ENCODE data around the gene DRD4. TPM values are rescaled to one million over a fixed set of nuclear protein-coding genes. Genes with fewer than 3 reads are reported as not detected.

Gene DRD4
- total RNA-seq, 1 donor from 2014 or later, result 1.2 TPM

DNA sequence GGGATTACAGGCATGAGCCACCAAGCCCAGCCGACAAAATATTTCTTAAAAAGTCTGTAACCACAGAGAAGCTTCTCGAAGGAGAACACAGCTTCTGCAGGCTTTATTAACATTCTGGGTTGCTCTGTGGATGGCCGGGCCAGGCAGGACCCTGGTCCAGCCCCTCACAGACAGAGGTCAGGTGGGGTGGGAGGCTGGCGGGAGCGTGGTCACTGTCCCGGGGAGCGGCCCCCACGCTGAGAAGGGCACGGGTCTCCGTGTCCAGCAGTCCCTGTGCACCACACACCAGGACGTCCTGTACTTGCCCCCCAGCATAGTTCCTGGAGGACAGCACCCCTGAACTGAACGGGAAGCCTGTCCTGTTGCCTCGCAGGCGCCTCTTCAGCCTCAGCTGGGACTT is 19.4 kb downstream of the DRD4 start:
- Histone ChIP-seq H3K9me3 (no peaks in the 10 kb centered on the region), H3K4me3 (no peak overlapping the region), H3K27ac (no peak overlapping the region), H3K36me3 (peaks cover 34% of the 10 kb centered on the region), H3K27me3 (no peaks in the 10 kb centered on the region), H3K4me1 (peaks cover 3% of the 10 kb centered on the region)
- intact Hi-C loops (cut with DNase I), result no loop called here
- TF ChIP-seq CTCF (IDR thresholded peaks at IDR 0.05), result no peak
- DNase-seq, result no peak
- ATAC-seq, result no peak

- TF ChIP-seq CTCF (IDR thresholded peaks at IDR 0.05), result no peak
- H3K27me3 ChIP-seq, result no peaks in the 10 kb centered on the region
- DNase-seq (no peak), ATAC-seq (no peak)
- peaks cover 3% of the 10 kb centered on the region for H3K4me1 ChIP-seq
- H3K4me3 ChIP-seq, result no peak overlapping the region
- no peaks in the 10 kb centered on the region for H3K9me3 ChIP-seq
- peaks cover 31% of the 10 kb centered on the region for H3K36me3 ChIP-seq
- no peak overlapping the region for H3K27ac ChIP-seq
- intact Hi-C loops (cut with DNase I), result no loop called here
Observed at GRCh38 chr11:656866-657265, 19.8 kb downstream of the DRD4 start.

DNA sequence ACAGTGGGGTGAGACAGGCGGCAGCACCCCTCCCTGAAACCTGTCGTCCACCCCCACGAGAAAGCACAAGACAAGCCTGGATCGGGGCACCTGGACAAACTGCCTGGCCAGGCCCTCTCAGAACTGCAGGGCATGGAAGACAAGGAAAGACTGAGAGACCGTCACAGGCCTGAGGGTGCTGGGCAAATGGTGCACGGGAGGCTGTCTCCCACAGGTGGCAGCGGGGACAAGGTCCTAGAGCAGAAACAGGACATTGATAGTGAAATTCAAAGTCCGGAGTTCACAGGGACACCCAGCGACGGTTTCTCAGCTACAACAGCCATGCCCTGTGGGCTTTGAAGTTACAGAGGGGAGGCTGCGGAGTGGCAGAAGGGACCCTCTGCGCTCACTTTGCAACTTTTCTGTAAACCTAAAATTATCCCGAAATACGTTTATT is 20.6 kb downstream of the DRD4 start:
- DNase-seq (no peak), ATAC-seq (no peak)
- Histone ChIP-seq H3K4me1 (peaks cover 3% of the 10 kb centered on the region), H3K9me3 (no peaks in the 10 kb centered on the region), H3K27ac (no peak overlapping the region), H3K27me3 (no peaks in the 10 kb centered on the region), H3K4me3 (no peak overlapping the region), H3K36me3 (peaks cover 33% of the 10 kb centered on the region)
- intact Hi-C loops (cut with DNase I), result no loop called here
- TF ChIP-seq CTCF (IDR thresholded peaks at IDR 0.05), result no peak

DNA sequence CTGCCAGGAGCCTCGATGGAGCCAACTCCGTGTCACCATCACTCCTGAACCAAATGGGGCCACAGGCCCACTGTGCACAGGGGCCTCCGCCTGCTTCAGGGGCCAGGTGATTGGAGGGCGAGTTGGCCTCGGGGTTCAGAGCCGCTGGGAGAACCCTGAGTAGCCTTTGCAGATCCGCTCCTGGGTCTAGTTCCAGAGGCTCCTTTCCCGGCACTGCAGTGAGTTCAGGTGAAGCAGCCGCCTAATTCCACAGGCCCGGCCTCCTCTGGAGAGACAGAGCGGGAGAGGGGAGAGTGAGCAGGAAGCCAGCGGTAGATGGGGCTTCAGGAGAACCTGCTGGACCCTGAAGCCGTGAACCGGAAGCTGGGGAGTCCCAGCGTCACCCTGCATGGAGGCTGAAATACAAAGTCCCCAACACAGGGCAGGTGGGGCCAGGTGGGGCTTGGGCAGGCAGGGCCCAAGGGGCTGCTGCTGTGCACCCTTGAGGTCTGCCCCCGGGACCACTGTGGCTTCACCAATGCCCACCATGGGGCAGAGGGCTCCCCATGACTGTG is 22.5 kb downstream of the DRD4 start:
- intact Hi-C loops (cut with DNase I), result loop anchor here (5.0 kb wide), 1 partner anchor 63 kb away; no protein-coding TSS in a partner anchor
- H3K36me3 ChIP-seq, result peaks cover 41% of the 10 kb centered on the region
- ATAC-seq (no peak), DNase-seq (no peak)
- H3K27ac ChIP-seq, result no peak overlapping the region
- H3K4me1 ChIP-seq, result peaks cover 3% of the 10 kb centered on the region
- TF ChIP-seq CTCF (IDR thresholded peaks at IDR 0.05), result no peak
- H3K4me3 ChIP-seq, result no peak overlapping the region
- no peaks in the 10 kb centered on the region for H3K9me3 ChIP-seq
- no peaks in the 10 kb centered on the region for H3K27me3 ChIP-seq

DNA sequence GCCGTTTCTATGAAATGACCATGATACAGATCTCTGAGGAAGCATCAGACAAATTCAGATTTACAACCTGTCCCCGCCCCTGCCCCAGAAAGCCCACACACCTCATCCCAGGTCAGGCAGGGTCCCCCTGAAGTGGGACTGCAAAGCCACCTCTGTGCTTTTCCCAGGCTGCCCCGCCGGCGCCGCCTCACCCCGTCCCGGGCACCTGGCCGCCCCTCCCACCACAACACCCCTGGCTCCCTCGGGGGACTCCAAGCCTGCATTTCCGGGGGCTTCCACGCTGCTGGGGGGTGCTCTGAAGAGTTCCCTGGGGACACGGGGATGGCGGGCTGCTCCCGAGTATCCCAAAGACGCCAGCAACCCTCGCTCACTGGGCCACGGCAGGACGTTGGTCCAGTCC is 23.2 kb downstream of the DRD4 start:
- DNase-seq (no peak), ATAC-seq (no peak)
- Histone ChIP-seq H3K36me3 (peaks cover 41% of the 10 kb centered on the region), H3K27ac (no peak overlapping the region), H3K4me1 (no peaks in the 10 kb centered on the region), H3K27me3 (no peaks in the 10 kb centered on the region), H3K4me3 (no peak overlapping the region), H3K9me3 (no peaks in the 10 kb centered on the region)
- intact Hi-C loops (cut with DNase I), result loop anchor here (5.0 kb wide), 1 partner anchor 62 kb away; no protein-coding TSS in a partner anchor
- TF ChIP-seq CTCF (IDR thresholded peaks at IDR 0.05), result no peak

Measured in upper lobe of right lung (tissue), 1 donor.